ENCODE data around the gene KCNJ3. TPM values are rescaled to one million over a fixed set of nuclear protein-coding genes. Genes with fewer than 3 reads are reported as not detected.

Gene KCNJ3
- total RNA-seq, 1 experiment from 2014 or later, result 0.21 TPM

- in situ Hi-C loops (cut with HindIII; ENCODE audit: low pct_unique_long_range_greater_than_20kb, low sequenced_read_pairs), result no loop called here
- no peak for DNase-seq (ENCODE audit: low read depth, low spot score)
- ChIA-PET CTCF (no interaction called here), POLR2A (no interaction called here)
- H3K27ac ChIP-seq (ENCODE audit: low read length), result no peak overlapping the region
- H3K4me1 ChIP-seq (ENCODE audit: control insufficient read depth, insufficient read depth, low read length), result no peaks in the 10 kb centered on the region
- TF ChIP-seq POLR2AphosphoS5 (IDR thresholded peaks at IDR 0.05; ENCODE audit: low read depth, low read length), result no peak
- no peak for TF ChIP-seq TCF7L2 (IDR thresholded peaks at IDR 0.05; ENCODE audit: low read depth, low read length)
- TF ChIP-seq REST (IDR thresholded peaks at IDR 0.05; ENCODE audit: insufficient read depth in 1 of 2, low read depth in 2 of 2, low read length in 1 of 2), result no peak
- no peak for TF ChIP-seq CTCF (IDR thresholded peaks at IDR 0.05)
- no peak for TF ChIP-seq SIN3A (IDR thresholded peaks at IDR 0.05; ENCODE audit: borderline replicate concordance, insufficient read depth, low read depth, low read length)
- no peaks in the 10 kb centered on the region for H3K27me3 ChIP-seq (ENCODE audit: control insufficient read depth, insufficient read depth, low read length)
- BruUV-seq (replicated peaks), result no TSS peak
- no peak for ATAC-seq
- no peaks in the 10 kb centered on the region for H3K36me3 ChIP-seq (ENCODE audit: control insufficient read depth, insufficient read depth, low read length)
- intact Hi-C loops (cut with micrococcal nuclease; ENCODE audit: unreplicated experiment), result no loop called here
- H3K4me3 ChIP-seq (ENCODE audit: low read depth in 2 of 2, low read length in 2 of 2), result no peak overlapping the region
- H3K9me3 ChIP-seq (ENCODE audit: control insufficient read depth, insufficient read depth, low read depth, low read length), result no peaks in the 10 kb centered on the region
Observed at GRCh38 chr2:154825358-154825757, 126.9 kb downstream of the KCNJ3 start.

GRCh38 chr2:154826827-154827226 is 128.3 kb downstream of the KCNJ3 start:
- ChIA-PET CTCF (no interaction called here), POLR2A (no interaction called here)
- intact Hi-C loops (cut with micrococcal nuclease; ENCODE audit: unreplicated experiment) (no loop called here), in situ Hi-C loops (cut with HindIII; ENCODE audit: low pct_unique_long_range_greater_than_20kb, low sequenced_read_pairs) (no loop called here)
- no peaks in the 10 kb centered on the region for H3K9me3 ChIP-seq (ENCODE audit: control insufficient read depth, insufficient read depth, low read depth, low read length)
- no TSS peak for BruUV-seq (replicated peaks)
- H3K4me3 ChIP-seq (ENCODE audit: low read depth in 2 of 2, low read length in 2 of 2), result no peak overlapping the region
- no peak for ATAC-seq
- TF ChIP-seq CTCF (IDR thresholded peaks at IDR 0.05), result no peak
- no peak for TF ChIP-seq POLR2AphosphoS5 (IDR thresholded peaks at IDR 0.05; ENCODE audit: low read depth, low read length)
- TF ChIP-seq TCF7L2 (IDR thresholded peaks at IDR 0.05; ENCODE audit: low read depth, low read length), result no peak
- TF ChIP-seq SIN3A (IDR thresholded peaks at IDR 0.05; ENCODE audit: borderline replicate concordance, insufficient read depth, low read depth, low read length), result no peak
- no peak for DNase-seq (ENCODE audit: low read depth, low spot score)
- H3K36me3 ChIP-seq (ENCODE audit: control insufficient read depth, insufficient read depth, low read length), result no peaks in the 10 kb centered on the region
- no peaks in the 10 kb centered on the region for H3K27me3 ChIP-seq (ENCODE audit: control insufficient read depth, insufficient read depth, low read length)
- H3K4me1 ChIP-seq (ENCODE audit: control insufficient read depth, insufficient read depth, low read length), result no peaks in the 10 kb centered on the region
- H3K27ac ChIP-seq (ENCODE audit: low read length), result no peak overlapping the region
